ENCODE data around the gene FAM9B. TPM values are rescaled to one million over a fixed set of nuclear protein-coding genes. Genes with fewer than 3 reads are reported as not detected.
A peak's percentile ranks its signal among the peaks of the same experiment; 100 is the strongest.

Gene FAM9B
- total RNA-seq, 5 donors from 2014 or later (not counting 1 experiment from before 2014, with no cell fraction given), result not detected

DNA sequence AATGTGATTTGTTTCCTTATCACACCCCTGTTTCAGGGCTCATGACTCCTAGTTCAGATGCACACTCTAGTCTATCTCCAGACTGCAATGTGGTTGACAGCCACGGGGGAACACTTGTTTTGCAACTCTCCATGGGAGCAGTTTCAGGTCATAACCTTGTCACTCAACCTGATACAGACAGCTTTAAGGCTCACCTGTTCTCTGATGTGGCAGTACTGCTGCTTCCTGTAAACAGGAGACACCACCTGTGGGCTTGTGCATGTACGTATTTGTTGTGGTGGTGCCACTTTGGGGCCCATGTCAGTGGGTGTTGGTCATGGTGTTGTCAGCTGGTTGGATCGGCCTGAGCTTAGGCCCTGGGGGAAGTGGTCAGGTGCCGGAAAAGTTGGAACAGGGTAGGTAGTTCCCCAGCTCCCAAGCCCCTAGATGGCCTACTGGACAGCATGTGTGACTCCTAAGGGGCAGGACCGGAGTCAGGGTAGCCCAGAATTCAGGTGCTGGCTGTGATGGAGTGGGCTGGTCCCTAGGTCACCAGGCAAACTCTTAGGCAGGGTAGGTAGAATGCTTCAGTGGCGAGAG, 46.2 kb downstream of the FAM9B start:
- H3K4me3 ChIP-seq (ENCODE audit: control insufficient read depth in 1 of 2, extremely low read depth in 1 of 2, low read length in 1 of 2), result no peak overlapping the region
- no peaks in the 10 kb centered on the region for H3K9me3 ChIP-seq
- Mint-ChIP-seq H3K27ac (peak overlapping the region; percentile 71 to 90), H3K36me3 (no peaks in the 10 kb centered on the region), H3K4me3 (peak overlapping the region in 2 of 3 donors; percentile 9 to 50), H3K27me3 (no peaks in the 10 kb centered on the region), H3K9me3 (no peaks in the 10 kb centered on the region), H3K4me1 (peaks cover 23 to 35% (median 31%) of the 10 kb centered on the region in 3 donors)
- DNase-seq (peak in 34 of 35 experiments; percentile 27 to 84 (median 60)), ATAC-seq (replicated peaks in 1 of 4) (peak; percentile 93 to 95 (median 94))
- no peaks in the 10 kb centered on the region for H3K27me3 ChIP-seq (replicated peaks in 1 of 2; ENCODE audit: control insufficient read depth in 2 of 2, extremely low read depth in 1 of 2, insufficient read depth in 2 of 2, low read length in 1 of 2)
- ChIA-PET CTCF (no interaction called here), POLR2A (interaction anchor here in 1 of 2 donors (0.8 kb wide), 1 partner anchor 1117 kb away, joined by 3 read pairs; no protein-coding TSS in a partner anchor)
- peaks cover 4 to 17% of the 10 kb centered on the region in 2 experiments for H3K4me1 ChIP-seq (ENCODE audit: control insufficient read depth in 1 of 2, extremely low read depth in 1 of 2, insufficient read depth in 2 of 2, low read length in 2 of 2)
- peak overlapping the region; percentile 49 for H3K27ac ChIP-seq (ENCODE audit: low read length)
- H3K36me3 ChIP-seq (ENCODE audit: control insufficient read depth in 2 of 2, extremely low read depth in 1 of 2, insufficient read depth in 1 of 2, low read length in 1 of 2), result no peaks in the 10 kb centered on the region
- WGBS (ENCODE audit: insufficient coverage), result 46% methylated on average over 4 of the region's 6 CpGs

DNA sequence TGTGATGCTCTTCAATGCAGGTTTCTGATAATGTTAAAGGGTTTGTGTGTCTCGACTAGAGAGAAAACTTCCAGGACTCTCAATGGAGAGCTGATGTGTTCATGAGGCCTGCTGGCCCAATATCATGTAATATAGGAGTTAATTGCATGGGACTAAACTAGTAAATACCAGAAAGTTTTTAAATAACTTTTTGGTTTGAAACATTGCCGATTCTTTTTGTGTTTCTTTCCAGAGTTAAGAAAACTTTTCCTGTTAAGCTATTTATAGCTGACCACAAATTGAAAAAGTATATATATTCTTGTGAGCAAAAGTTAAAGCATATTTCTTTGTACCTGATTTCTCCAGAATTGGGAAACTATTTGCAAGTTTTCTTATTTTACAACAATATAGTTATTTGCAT, 49.7 kb downstream of the FAM9B start:
- CTCF ChIA-PET, result no interaction called here
- H3K36me3 ChIP-seq (ENCODE audit: control insufficient read depth in 2 of 2, extremely low read depth in 1 of 2, insufficient read depth in 1 of 2, low read length in 1 of 2), result no peaks in the 10 kb centered on the region
- H3K27ac ChIP-seq (ENCODE audit: low read length), result no peak overlapping the region
- Mint-ChIP-seq H3K4me1 (peaks cover 36 to 52% (median 47%) of the 10 kb centered on the region in 3 donors), H3K36me3 (no peaks in the 10 kb centered on the region), H3K27ac (no peak overlapping the region), H3K27me3 (peaks cover 2 to 10% of the 10 kb centered on the region in 2 donors), H3K4me3 (no peak overlapping the region), H3K9me3 (no peaks in the 10 kb centered on the region)
- H3K27me3 ChIP-seq (replicated peaks in 1 of 2; ENCODE audit: control insufficient read depth in 2 of 2, extremely low read depth in 1 of 2, insufficient read depth in 2 of 2, low read length in 1 of 2), result no peaks in the 10 kb centered on the region
- POLR2A ChIA-PET, result interaction anchor here in 1 of 2 donors (1.0 kb wide), 1 partner anchor 11 kb away, joined by 6 read pairs; no protein-coding TSS in a partner anchor
- no peak for DNase-seq
- no peak overlapping the region for H3K4me3 ChIP-seq (ENCODE audit: control insufficient read depth in 1 of 2, extremely low read depth in 1 of 2, low read length in 1 of 2)
- no CpG with 5 or more reads among the region's 2 CpGs for WGBS (ENCODE audit: insufficient coverage)
- H3K4me1 ChIP-seq (ENCODE audit: control insufficient read depth in 1 of 2, extremely low read depth in 1 of 2, insufficient read depth in 2 of 2, low read length in 2 of 2), result peaks cover 4 to 26% of the 10 kb centered on the region in 2 experiments
- ATAC-seq (replicated peaks in 1 of 4), result no peak
- H3K9me3 ChIP-seq, result no peaks in the 10 kb centered on the region

DNA sequence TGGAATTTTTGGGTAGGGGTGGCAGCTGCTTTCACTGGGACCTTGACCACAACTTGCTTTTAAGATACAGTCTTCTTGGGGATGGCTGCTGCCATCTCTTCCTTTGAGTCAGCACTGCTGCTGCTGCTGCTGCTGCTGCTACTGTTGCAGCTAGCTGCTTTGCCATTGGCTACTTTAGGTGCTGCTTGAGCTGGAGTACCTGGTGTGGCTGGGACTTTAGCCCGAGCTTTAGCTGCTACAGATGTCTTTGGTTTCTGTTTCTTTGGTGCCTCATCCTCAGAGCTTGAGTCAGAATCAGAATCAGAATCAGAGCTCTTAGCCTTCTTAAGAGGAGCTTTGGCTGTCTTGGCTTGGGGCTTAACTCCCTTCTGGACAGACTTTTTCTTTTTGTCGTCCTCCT, 52.2 kb downstream of the FAM9B start:
- Mint-ChIP-seq H3K36me3 (no peaks in the 10 kb centered on the region), H3K4me1 (peaks cover 18 to 27% (median 27%) of the 10 kb centered on the region in 3 donors), H3K4me3 (peak overlapping the region in 2 of 3 donors; percentile 10 to 11), H3K9me3 (peaks cover 0 to 3% (median 0%) of the 10 kb centered on the region in 3 donors), H3K27ac (no peak overlapping the region), H3K27me3 (peaks cover 4 to 18% of the 10 kb centered on the region in 2 donors)
- CTCF ChIA-PET, result interaction anchor here (0.5 to 0.6 kb wide), 2 partner anchors 162 to 370 kb away, joined by 3 to 4 read pairs; no protein-coding TSS in a partner anchor
- Histone ChIP-seq H3K4me3 (ENCODE audit: control insufficient read depth in 1 of 2, extremely low read depth in 1 of 2, low read length in 1 of 2) (no peak overlapping the region), H3K36me3 (ENCODE audit: control insufficient read depth in 2 of 2, extremely low read depth in 1 of 2, insufficient read depth in 1 of 2, low read length in 1 of 2) (no peaks in the 10 kb centered on the region), H3K9me3 (no peaks in the 10 kb centered on the region), H3K4me1 (ENCODE audit: control insufficient read depth in 1 of 2, extremely low read depth in 1 of 2, insufficient read depth in 2 of 2, low read length in 2 of 2) (peaks cover 4 to 9% of the 10 kb centered on the region in 2 experiments), H3K27ac (ENCODE audit: low read length) (no peak overlapping the region), H3K27me3 (replicated peaks in 1 of 2; ENCODE audit: control insufficient read depth in 2 of 2, extremely low read depth in 1 of 2, insufficient read depth in 2 of 2, low read length in 1 of 2) (no peaks in the 10 kb centered on the region)
- WGBS (ENCODE audit: insufficient coverage), result 40% methylated on average over 2 of the region's 2 CpGs
- POLR2A ChIA-PET, result no interaction called here
- DNase-seq (peak in 2 of 35 experiments; percentile 1 to 20), ATAC-seq (replicated peaks in 1 of 4) (peak; percentile 15 to 61 (median 46))

DNA sequence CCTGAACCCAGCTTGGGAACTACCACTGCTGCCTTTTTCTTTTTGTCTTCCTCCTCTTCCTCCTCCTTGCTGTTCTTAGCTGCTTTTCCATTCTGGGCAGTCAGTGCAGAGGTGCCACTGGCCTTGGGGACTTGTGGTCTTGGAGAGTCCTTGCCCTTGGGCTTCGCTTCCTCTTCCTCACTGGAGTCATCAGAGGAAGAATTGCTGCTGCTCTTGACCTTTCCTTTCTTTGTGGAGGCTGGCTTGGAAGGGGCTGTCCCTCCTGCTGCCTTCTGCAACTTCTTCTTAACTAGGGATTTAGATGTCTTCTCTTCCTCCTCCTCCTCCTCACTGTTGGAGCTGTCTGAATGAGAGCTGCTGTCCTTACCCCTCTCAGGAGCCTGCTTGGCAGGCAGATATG, 53.2 kb downstream of the FAM9B start:
- Histone ChIP-seq H3K27ac (ENCODE audit: low read length) (no peak overlapping the region), H3K4me3 (ENCODE audit: control insufficient read depth in 1 of 2, extremely low read depth in 1 of 2, low read length in 1 of 2) (no peak overlapping the region), H3K4me1 (ENCODE audit: control insufficient read depth in 1 of 2, extremely low read depth in 1 of 2, insufficient read depth in 2 of 2, low read length in 2 of 2) (peaks cover 0 to 9% of the 10 kb centered on the region in 2 experiments), H3K9me3 (no peaks in the 10 kb centered on the region), H3K36me3 (ENCODE audit: control insufficient read depth in 2 of 2, extremely low read depth in 1 of 2, insufficient read depth in 1 of 2, low read length in 1 of 2) (no peaks in the 10 kb centered on the region), H3K27me3 (replicated peaks in 1 of 2; ENCODE audit: control insufficient read depth in 2 of 2, extremely low read depth in 1 of 2, insufficient read depth in 2 of 2, low read length in 1 of 2) (no peaks in the 10 kb centered on the region)
- no peak overlapping the region for H3K4me3 Mint-ChIP-seq
- CTCF ChIA-PET, result no interaction called here
- H3K9me3 Mint-ChIP-seq, result peaks cover 0 to 3% (median 0%) of the 10 kb centered on the region in 3 donors
- no CpG with 5 or more reads among the region's 1 CpG for WGBS (ENCODE audit: insufficient coverage)
- no peak overlapping the region for H3K27ac Mint-ChIP-seq
- POLR2A ChIA-PET, result no interaction called here
- DNase-seq, result no peak
- H3K4me1 Mint-ChIP-seq, result peaks cover 13 to 18% (median 17%) of the 10 kb centered on the region in 3 donors
- no peak for ATAC-seq (replicated peaks in 1 of 4)
- H3K27me3 Mint-ChIP-seq, result peaks cover 4 to 21% of the 10 kb centered on the region in 2 donors
- no peaks in the 10 kb centered on the region for H3K36me3 Mint-ChIP-seq

Other genes with a start within 250 kb of the FAM9B start
- gene FAM9A, start 232.7 kb downstream of the FAM9B start, total RNA-seq, result not detected

Measured in T-cell (primary cell).